ACC112 (cell line): ENCODE results near the gene FBLN1.
A peak's percentile ranks its signal among the peaks of the same experiment; 100 is the strongest.

Experiments
- H2AFZ ChIP-seq: fragments of 200-600 bp; sonication (generic); one replicate; pipeline ENCODE4 v1.6.0; 2017; ENCODE audit warnings: antibody characterized with exemption, low read length; ENCODE audit not compliant: unreplicated experiment
- H3K27ac ChIP-seq: fragments of 200-600 bp; sonication (generic); 2 replicates; pipeline ENCODE4 v1.5.1; 2014; ENCODE audit warnings: low read depth, mild to moderate bottlenecking, antibody characterized with exemption, low read length, moderate library complexity
- H3K27me3 ChIP-seq: fragments of 200-600 bp; sonication (generic); 2 replicates; pipeline ENCODE4 v1.6.1; 2014; ENCODE audit warnings: mild to moderate bottlenecking, antibody characterized with exemption, low read length, moderate library complexity, mixed read lengths; ENCODE audit not compliant: insufficient read depth
- H3K36me3 ChIP-seq: fragments of 200-600 bp; sonication (generic); 2 replicates; pipeline ENCODE4 v1.6.1; 2016; ENCODE audit warnings: mild to moderate bottlenecking, antibody characterized with exemption, low read length, moderate library complexity, mixed read lengths; ENCODE audit not compliant: insufficient read depth
- H3K4me1 ChIP-seq: fragments of 200-600 bp; sonication (generic); one replicate; pipeline ENCODE4 v1.6.1; 2016; ENCODE audit warnings: low read length, mixed read lengths; ENCODE audit not compliant: insufficient read depth, unreplicated experiment, control insufficient read depth
- H3K4me3 ChIP-seq: fragments of 200-600 bp; sonication (generic); 2 replicates; pipeline ENCODE4 v1.5.1; 2014; ENCODE audit warnings: mild to moderate bottlenecking, low read depth, low read length
- H3K79me2 ChIP-seq: fragments of 200-600 bp; sonication (generic); one replicate; pipeline ENCODE4 v1.6.0; 2016; ENCODE audit warnings: low read length; ENCODE audit not compliant: control insufficient read depth, unreplicated experiment, insufficient read depth

Gene FBLN1, protein sequence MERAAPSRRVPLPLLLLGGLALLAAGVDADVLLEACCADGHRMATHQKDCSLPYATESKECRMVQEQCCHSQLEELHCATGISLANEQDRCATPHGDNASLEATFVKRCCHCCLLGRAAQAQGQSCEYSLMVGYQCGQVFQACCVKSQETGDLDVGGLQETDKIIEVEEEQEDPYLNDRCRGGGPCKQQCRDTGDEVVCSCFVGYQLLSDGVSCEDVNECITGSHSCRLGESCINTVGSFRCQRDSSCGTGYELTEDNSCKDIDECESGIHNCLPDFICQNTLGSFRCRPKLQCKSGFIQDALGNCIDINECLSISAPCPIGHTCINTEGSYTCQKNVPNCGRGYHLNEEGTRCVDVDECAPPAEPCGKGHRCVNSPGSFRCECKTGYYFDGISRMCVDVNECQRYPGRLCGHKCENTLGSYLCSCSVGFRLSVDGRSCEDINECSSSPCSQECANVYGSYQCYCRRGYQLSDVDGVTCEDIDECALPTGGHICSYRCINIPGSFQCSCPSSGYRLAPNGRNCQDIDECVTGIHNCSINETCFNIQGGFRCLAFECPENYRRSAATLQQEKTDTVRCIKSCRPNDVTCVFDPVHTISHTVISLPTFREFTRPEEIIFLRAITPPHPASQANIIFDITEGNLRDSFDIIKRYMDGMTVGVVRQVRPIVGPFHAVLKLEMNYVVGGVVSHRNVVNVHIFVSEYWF

DNA sequence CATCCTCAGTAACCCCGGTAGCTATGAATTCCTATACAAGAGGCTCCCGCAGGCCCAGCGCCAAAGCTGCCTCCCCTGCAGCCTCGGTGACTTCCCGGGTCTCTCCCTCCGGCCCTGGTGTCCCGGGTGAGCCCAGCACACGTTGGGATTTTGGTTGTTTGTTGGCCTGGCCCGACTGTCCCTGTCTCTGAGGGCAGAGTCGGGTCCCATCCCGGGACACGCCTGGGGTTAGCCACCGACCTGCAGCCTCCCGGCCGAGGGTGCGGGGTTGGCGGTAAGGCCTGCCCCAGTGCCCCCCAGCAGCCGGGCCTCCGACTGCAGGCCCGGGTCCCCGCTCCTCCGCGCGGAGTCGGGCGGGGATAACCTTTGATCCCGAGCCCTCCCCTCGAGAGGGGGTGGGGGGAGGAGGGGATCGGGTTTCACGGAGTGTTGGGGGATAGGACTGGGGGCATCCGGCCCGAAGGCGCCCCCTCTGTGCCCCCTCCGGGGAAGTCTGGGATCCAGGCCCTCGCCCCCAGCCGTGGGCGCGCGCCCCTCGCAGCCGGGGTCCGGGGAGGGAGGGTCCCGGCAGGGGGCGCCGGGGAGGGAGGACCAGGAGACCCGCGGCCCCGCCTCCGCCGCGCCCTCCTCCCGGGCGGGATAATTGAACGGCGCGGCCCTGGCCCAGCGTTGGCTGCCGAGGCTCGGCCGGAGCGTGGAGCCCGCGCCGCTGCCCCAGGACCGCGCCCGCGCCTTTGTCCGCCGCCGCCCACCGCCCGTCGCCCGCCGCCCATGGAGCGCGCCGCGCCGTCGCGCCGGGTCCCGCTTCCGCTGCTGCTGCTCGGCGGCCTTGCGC lies at the start of gene FBLN1:
Gene FBLN1, plus strand, starts transcription at position 669 of the 835 bp plus-strand sequence. Its CDS starts 103 bp downstream, at position 772.
- Histone ChIP-seq H3K27me3 (no peaks in the 10 kb centered on the region), H2AFZ (peak within 1 kb of the TSS; percentile 50), H3K4me1 (peaks cover 7% of the 10 kb centered on the region), H3K27ac (peak within 1 kb of the TSS; percentile 42; the same call in 1 of the 2 replicates), H3K36me3 (no peaks in the 10 kb centered on the region), H3K79me2 (peaks cover 26% of the 10 kb centered on the region), H3K4me3 (peak within 1 kb of the TSS; percentile 87)

GRCh38 chr22:45453764-45454163 lies 48.9 kb upstream of the FBLN1 start:
- Histone ChIP-seq H3K4me1 (no peaks in the 10 kb centered on the region), H2AFZ (no peak overlapping the region), H3K27me3 (no peaks in the 10 kb centered on the region), H3K27ac (no peak overlapping the region), H3K79me2 (no peaks in the 10 kb centered on the region), H3K36me3 (no peaks in the 10 kb centered on the region), H3K4me3 (no peak overlapping the region)

- Histone ChIP-seq H3K79me2 (no peaks in the 10 kb centered on the region), H3K4me3 (no peak overlapping the region), H3K36me3 (no peaks in the 10 kb centered on the region), H3K27ac (no peak overlapping the region), H2AFZ (no peak overlapping the region), H3K4me1 (no peaks in the 10 kb centered on the region), H3K27me3 (no peaks in the 10 kb centered on the region)
These were observed 48.4 kb upstream of the FBLN1 start for GRCh38 chr22:45454275-45454674.

GRCh38 chr22:45455212-45455611 lies 47.5 kb upstream of the FBLN1 start:
- no peak overlapping the region for H2AFZ ChIP-seq
- H3K79me2 ChIP-seq, result no peaks in the 10 kb centered on the region
- no peak overlapping the region for H3K27ac ChIP-seq
- H3K4me3 ChIP-seq, result no peak overlapping the region
- H3K36me3 ChIP-seq, result no peaks in the 10 kb centered on the region
- no peaks in the 10 kb centered on the region for H3K4me1 ChIP-seq
- H3K27me3 ChIP-seq, result no peaks in the 10 kb centered on the region

DNA sequence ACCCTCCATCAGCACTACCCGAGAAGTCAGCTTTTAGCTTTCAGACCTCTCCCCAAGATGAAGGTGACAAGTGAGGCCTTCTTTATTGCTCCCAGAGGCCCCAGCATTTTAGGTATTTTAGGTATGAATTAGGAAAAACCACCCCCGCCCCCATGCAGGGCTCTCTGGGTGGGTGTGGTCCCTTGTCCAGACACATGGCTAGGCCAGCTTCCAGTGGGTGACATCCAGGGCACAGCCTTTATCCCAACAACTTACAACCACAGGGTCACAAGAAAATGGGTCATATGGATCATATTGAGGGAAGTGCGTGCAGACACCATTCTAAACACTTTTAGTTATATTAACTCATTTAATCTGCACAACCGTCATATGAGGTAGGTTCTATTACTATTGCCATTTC lies 47.1 kb upstream of the FBLN1 start:
- Histone ChIP-seq H3K4me3 (no peak overlapping the region), H3K4me1 (no peaks in the 10 kb centered on the region), H3K27me3 (no peaks in the 10 kb centered on the region), H3K27ac (no peak overlapping the region), H3K36me3 (no peaks in the 10 kb centered on the region), H2AFZ (no peak overlapping the region), H3K79me2 (no peaks in the 10 kb centered on the region)

DNA sequence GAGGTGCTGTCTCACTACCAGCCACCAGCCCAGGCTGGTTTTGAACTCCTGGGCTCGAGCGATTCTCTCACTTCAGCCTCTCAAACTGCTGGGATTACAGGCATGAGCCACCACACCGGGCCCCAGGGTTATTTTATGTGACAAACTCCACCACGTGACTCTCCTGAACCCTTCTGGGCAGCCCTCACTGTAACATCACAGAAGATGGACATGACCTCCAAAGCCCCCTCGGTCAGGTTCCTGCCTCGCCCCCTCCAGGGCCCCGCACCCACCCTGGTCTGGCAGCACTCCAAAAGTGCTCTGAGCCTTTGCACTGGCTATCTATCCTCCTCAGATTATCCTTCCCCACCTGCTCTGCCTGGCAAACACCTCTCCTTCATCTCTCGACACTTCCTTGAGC lies 45.9 kb upstream of the FBLN1 start:
- no peaks in the 10 kb centered on the region for H3K27me3 ChIP-seq

GRCh38 chr22:45458532-45458931 lies 44.2 kb upstream of the FBLN1 start:
- Histone ChIP-seq H3K27me3 (no peaks in the 10 kb centered on the region), H3K4me1 (no peaks in the 10 kb centered on the region), H3K36me3 (no peaks in the 10 kb centered on the region), H3K27ac (no peak overlapping the region), H2AFZ (no peak overlapping the region), H3K79me2 (no peaks in the 10 kb centered on the region), H3K4me3 (no peak overlapping the region)

More for the DNA sequence above, 45.9 kb upstream of the FBLN1 start:
- Histone ChIP-seq H3K4me1 (no peaks in the 10 kb centered on the region), H3K36me3 (no peaks in the 10 kb centered on the region), H3K4me3 (no peak overlapping the region), H2AFZ (no peak overlapping the region), H3K27ac (no peak overlapping the region), H3K79me2 (no peaks in the 10 kb centered on the region)

- Histone ChIP-seq H3K27me3 (no peaks in the 10 kb centered on the region), H3K36me3 (no peaks in the 10 kb centered on the region), H3K4me3 (no peak overlapping the region), H3K27ac (no peak overlapping the region), H3K4me1 (no peaks in the 10 kb centered on the region), H2AFZ (no peak overlapping the region), H3K79me2 (no peaks in the 10 kb centered on the region)
These were observed 43.4 kb upstream of the FBLN1 start for GRCh38 chr22:45459235-45459634.

DNA sequence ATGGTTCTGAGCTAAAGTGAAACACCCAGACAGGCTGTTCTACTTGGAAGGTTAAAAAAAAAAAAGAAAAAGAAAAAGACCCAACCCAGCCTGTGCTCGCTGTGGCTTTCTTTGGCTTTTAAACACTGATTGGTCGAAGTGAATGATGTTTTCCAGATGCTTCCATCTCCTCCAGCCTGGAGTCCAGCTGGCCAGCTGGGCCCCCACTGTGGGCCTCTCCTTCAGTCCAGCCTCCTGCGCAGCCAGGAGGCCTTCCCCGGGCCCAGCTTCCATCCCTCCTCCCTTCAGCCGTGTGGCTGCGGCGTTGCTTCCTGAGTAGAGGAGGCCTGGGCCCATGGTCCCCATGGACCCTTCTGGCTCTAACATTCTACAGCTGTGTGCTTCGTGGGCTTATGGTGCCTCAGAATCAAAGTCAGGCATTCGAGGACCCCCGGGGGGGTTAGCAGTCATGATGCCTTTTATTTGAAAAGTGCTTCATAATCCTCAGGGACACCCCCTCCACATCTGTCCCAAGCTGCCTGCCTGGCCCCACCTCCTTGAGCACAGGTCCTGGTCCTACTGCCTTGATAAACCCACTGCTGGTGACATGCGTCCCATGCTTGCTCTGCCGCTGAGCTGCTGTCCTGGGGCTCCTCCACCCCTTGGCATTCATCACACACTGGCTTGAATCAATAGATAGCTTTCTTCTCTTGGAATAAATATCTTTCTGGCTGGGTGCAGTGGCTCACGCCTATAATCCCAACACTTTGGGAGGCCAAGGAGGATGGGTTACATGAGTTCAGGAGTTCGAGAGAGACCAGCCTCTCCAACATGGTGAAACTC lies 42.2 kb upstream of the FBLN1 start:
- no peaks in the 10 kb centered on the region for H3K4me1 ChIP-seq
- H3K4me3 ChIP-seq, result no peak overlapping the region
- no peaks in the 10 kb centered on the region for H3K36me3 ChIP-seq
- no peak overlapping the region for H3K27ac ChIP-seq
- no peaks in the 10 kb centered on the region for H3K79me2 ChIP-seq
- H3K27me3 ChIP-seq, result no peaks in the 10 kb centered on the region
- no peak overlapping the region for H2AFZ ChIP-seq
